Measurements from ENCODE around the gene KLHL29. TPM values are rescaled to one million over a fixed set of nuclear protein-coding genes. Genes with fewer than 3 reads are reported as not detected.

The KLHL29 gene
- total RNA-seq, 3 donors from 2014 or later: 2.6 to 13.0 (median 5.5) TPM

DNA sequence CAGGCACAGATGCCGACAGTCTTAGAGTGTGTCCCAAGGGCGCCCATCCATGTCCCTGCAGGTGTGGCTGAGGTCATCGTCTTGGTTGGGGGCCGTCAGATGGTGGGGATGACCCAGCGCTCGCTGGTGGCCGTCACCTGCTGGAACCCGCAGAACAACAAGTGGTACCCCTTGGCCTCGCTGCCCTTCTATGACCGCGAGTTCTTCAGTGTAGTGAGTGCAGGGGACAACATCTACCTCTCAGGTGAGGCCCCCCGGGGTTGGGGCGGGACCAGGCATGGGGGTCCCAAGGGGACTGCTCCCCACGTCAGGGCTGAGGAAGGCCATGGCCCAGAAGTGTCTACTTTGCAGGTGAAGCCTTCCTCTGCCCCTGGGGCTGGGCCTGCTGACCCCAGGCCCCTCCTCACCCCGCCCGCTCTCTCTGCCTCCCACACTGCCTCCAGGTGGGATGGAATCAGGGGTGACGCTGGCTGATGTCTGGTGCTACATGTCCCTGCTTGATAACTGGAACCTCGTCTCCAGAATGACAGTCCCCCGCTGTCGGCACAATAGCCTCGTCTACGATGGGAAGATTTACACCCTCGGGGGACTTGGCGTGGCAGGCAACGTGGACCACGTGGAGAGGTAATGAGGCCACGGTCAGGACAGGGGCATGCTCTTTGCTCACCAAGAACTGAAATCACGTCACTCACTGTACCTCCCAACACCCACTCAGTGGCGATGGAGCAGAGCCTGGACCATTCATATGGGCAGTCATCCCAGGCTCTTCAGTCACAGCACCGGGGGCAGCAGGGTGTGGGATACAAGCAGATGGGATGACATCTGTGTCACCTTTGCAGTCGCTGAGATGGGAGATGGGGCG lies 311.1 kb downstream of the KLHL29 start:
- intact Hi-C loops (cut with DNase I, micrococcal nuclease): no loop called here
- Histone ChIP-seq H3K36me3 (ENCODE audit: low read depth) (no peaks in the 10 kb centered on the region), H3K4me1 (ENCODE audit: low read depth) (no peaks in the 10 kb centered on the region), H3K9me3 (no peaks in the 10 kb centered on the region), H3K4me3 (no peak overlapping the region)
- DNase-seq (no peak), ATAC-seq (no peak)
- TF ChIP-seq, protein P1, sequence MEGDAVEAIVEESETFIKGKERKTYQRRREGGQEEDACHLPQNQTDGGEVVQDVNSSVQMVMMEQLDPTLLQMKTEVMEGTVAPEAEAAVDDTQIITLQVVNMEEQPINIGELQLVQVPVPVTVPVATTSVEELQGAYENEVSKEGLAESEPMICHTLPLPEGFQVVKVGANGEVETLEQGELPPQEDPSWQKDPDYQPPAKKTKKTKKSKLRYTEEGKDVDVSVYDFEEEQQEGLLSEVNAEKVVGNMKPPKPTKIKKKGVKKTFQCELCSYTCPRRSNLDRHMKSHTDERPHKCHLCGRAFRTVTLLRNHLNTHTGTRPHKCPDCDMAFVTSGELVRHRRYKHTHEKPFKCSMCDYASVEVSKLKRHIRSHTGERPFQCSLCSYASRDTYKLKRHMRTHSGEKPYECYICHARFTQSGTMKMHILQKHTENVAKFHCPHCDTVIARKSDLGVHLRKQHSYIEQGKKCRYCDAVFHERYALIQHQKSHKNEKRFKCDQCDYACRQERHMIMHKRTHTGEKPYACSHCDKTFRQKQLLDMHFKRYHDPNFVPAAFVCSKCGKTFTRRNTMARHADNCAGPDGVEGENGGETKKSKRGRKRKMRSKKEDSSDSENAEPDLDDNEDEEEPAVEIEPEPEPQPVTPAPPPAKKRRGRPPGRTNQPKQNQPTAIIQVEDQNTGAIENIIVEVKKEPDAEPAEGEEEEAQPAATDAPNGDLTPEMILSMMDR (IDR thresholded peaks at IDR 0.05): no peak

DNA sequence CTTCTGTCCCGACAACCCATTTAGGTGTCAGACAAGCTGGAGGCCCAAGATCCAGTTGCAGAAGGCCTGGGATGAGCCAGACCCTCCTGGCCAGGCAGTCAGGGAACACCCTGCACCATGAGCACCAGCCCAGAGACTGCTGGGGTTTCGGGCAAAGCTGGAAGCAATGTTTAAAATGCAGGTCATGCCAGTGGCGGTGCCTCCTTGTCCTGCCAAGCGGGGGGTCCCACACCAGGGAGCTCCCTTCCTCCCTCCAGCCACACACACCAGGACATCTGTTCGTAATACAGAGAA lies 311.7 kb downstream of the KLHL29 start:
- no peak for ATAC-seq
- no peak overlapping the region for H3K4me3 ChIP-seq
- TF ChIP-seq, protein P1 (IDR thresholded peaks at IDR 0.05): no peak
- H3K36me3 ChIP-seq (ENCODE audit: low read depth): no peaks in the 10 kb centered on the region
- no peak for DNase-seq
- H3K4me1 ChIP-seq (ENCODE audit: low read depth): no peaks in the 10 kb centered on the region
- intact Hi-C loops (cut with DNase I, micrococcal nuclease): no loop called here
- no peaks in the 10 kb centered on the region for H3K9me3 ChIP-seq

DNA sequence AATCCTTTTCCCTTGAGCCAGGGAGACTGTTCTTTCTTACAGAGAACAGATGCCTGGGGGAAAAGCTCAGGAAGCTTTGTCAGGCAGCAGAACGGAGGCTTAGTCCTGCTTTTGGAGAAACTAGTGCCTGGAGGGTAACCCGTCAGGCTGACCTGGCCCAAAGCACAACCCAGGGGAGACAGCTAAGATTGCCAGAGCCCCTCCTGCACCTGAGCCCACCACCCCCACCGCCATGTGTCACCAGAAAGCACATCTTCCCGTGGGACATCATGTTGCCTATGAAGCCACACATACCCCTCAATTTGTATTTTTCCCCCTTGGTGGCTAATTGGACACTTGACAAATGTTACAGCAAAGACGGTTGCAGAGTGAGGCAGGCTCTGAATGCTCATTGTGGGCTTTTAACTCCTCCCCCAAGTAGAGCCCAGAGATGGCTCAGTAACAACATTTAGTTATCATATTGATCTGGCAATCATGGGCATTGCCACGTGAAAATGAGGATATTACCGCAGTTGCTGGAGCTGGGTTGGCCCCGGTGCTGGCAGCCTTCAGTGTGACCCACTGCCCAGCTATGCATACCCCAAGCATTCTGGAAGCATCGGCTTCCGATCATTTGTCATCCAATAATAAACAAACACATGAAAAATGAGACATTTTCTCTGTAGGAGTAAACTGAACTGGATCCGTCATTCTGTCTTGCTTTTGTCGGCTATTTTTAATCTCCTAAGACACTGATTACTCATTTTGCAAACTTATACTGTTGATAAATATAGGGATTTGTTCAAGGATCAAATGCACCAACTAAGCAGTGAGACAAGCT lies 312.5 kb downstream of the KLHL29 start:
- H3K4me1 ChIP-seq (ENCODE audit: low read depth): no peaks in the 10 kb centered on the region
- TF ChIP-seq, protein P1 (IDR thresholded peaks at IDR 0.05): no peak
- H3K4me3 ChIP-seq: no peak overlapping the region
- ATAC-seq (no peak), DNase-seq (no peak)
- no peaks in the 10 kb centered on the region for H3K36me3 ChIP-seq (ENCODE audit: low read depth)
- intact Hi-C loops (cut with DNase I, micrococcal nuclease): no loop called here
- H3K9me3 ChIP-seq: no peaks in the 10 kb centered on the region

DNA sequence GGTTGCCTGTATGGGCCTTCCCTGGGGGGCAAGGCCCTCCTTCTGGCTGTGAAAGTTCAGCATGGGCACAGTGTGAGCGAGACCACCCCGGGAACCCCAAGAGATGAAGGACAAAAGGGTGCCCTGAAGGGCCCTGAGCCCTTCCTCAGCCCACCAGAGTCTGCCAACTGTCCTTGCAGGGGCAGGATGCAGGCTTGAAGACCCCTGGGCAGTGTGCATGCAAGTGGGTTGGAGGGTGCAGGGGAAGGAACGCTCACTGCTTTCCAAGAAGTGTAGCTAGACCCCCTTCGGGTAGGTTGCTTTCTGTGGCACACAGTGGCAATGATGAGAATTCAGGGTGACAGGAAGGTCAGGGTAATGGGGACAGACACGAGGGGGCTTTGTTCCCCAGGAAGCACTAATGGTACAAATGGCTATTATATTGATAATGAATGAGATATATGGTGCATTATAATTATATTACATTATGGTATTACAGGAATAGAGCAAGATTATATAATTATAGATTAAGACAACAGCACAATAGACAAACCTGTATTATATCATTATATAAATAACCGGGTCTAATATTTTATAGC lies 313.2 kb downstream of the KLHL29 start:
- intact Hi-C loops (cut with DNase I, micrococcal nuclease): no loop called here
- Histone ChIP-seq H3K4me3 (no peak overlapping the region), H3K4me1 (ENCODE audit: low read depth) (no peaks in the 10 kb centered on the region), H3K9me3 (no peaks in the 10 kb centered on the region), H3K36me3 (ENCODE audit: low read depth) (no peaks in the 10 kb centered on the region)
- TF ChIP-seq, protein P1 (IDR thresholded peaks at IDR 0.05): no peak
- ATAC-seq (no peak), DNase-seq (no peak)

DNA sequence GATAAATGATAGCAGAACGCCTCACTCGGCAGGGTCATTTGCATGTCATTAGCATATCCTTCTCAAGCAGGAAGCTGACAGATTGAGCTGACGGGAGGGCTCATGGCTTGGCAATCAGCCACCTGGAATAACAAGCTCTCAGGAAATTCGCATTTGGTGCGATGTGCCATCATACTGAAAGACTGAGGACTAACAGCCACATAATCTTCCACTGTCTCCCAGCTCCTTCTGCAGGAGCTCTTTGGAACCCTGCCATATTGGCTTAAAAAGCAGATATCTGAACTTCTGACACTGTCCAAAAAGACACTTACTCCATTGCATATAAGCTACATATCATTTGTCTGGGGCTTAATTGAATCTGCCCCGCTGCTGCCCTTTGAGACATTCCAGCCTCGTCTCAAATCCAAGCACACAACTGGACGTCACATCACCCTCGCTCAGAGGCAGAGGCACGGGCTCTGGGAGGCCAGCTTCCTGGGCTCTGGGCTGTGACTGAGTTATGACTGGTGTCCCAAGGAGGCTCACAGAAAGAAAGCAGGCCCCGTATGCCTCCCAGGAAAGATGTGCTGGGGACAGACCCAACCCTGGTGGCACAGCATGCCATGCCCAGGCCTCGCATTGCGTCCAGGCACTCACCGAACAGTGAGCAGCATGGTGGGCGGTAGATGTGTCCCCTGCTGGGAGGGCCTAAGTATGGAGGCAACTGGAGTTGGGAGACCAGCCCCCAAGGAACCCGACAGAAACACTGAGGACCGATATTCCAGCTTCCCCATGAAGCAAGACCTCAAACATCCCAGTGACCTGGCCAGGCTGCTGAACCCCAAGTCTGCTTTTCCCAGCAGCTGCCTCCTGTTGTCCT lies 314.0 kb downstream of the KLHL29 start:
- H3K4me3 ChIP-seq: no peak overlapping the region
- H3K4me1 ChIP-seq (ENCODE audit: low read depth): no peaks in the 10 kb centered on the region
- intact Hi-C loops (cut with DNase I, micrococcal nuclease): no loop called here
- DNase-seq (peak in 1 of 3 donors; percentile 7), ATAC-seq (no peak)
- no peaks in the 10 kb centered on the region for H3K36me3 ChIP-seq (ENCODE audit: low read depth)
- TF ChIP-seq, protein P1 (IDR thresholded peaks at IDR 0.05): no peak
- H3K9me3 ChIP-seq: no peaks in the 10 kb centered on the region
